ENCODE data around the gene PARP15.
"Not testable (repeated sequence)": the region's sequence is repeated elsewhere in the genome, so short reads cannot be mapped to it uniquely, and the experiment has no call there.

Gene PARP15

DNA sequence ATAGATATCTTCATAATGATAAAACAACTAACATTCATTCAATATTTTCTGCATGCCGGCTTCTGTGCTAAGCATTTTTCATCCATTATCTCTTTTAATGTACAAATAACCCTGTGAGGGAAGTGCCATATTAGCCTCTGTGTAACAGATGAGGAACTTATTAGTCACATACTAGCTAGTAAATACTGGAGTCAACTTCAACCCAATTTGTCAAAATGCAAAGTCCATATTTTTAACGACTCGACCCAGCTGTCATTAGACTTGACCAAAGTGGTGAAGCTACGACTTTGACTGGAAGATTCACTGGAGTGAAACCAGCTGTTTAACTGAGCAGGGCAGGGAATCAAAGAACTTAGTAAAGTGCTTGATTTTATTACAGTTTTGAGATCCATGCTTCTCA, 41.6 kb downstream of the PARP15 start:
- Mint-ChIP-seq H3K27me3 (no peaks in the 10 kb centered on the region), H3K36me3 (ENCODE audit: low read depth) (peaks cover 66% of the 10 kb centered on the region), H3K4me1 (ENCODE audit: low read depth) (peaks cover 16% of the 10 kb centered on the region), H3K9me3 (no peaks in the 10 kb centered on the region), H3K27ac (no peak overlapping the region), H3K4me3 (no peak overlapping the region)

DNA sequence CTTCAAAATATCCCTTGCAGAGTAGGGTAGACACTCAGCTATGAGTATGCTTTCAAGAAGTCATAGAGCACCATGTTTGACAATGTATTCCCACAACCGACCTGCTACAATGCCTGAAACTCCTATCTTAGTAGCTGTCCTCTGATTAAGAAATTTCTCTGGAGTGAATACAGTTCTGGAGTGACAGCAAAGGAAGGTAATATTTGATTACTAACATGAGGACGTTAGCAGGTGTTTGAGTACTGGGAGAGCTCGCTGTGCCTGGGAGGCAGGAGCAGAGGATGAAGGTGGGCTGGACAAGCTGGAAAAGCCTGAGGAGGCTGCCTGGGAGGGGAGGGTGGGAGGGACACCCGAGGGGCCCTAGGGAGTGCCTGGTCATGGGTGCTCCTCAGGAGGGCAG, 42.9 kb downstream of the PARP15 start:
- Mint-ChIP-seq H3K9me3 (no peaks in the 10 kb centered on the region), H3K4me3 (no peak overlapping the region), H3K27ac (no peak overlapping the region), H3K36me3 (ENCODE audit: low read depth) (peaks cover 64% of the 10 kb centered on the region), H3K4me1 (ENCODE audit: low read depth) (peaks cover 16% of the 10 kb centered on the region), H3K27me3 (no peaks in the 10 kb centered on the region)

DNA sequence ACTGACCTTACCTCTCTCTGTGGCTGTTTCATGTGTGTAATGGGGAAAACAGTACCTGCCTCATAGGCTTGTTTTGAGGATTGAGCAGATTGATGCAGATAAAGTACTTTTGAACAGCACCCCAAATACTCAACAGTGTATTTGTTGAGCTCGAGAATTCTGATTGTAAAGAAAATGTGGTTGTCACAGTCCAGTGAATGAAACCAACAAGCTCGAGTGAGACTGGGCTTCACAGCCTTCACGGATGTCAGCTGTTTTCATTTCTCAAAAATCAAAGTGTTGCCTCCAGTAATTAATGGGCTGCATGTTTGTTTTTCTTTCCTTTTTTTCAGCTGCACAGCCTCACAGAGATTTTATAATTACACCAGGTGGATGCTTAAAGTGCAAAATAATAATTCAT, 43.7 kb downstream of the PARP15 start:
- H3K27me3 Mint-ChIP-seq = no peaks in the 10 kb centered on the region

DNA sequence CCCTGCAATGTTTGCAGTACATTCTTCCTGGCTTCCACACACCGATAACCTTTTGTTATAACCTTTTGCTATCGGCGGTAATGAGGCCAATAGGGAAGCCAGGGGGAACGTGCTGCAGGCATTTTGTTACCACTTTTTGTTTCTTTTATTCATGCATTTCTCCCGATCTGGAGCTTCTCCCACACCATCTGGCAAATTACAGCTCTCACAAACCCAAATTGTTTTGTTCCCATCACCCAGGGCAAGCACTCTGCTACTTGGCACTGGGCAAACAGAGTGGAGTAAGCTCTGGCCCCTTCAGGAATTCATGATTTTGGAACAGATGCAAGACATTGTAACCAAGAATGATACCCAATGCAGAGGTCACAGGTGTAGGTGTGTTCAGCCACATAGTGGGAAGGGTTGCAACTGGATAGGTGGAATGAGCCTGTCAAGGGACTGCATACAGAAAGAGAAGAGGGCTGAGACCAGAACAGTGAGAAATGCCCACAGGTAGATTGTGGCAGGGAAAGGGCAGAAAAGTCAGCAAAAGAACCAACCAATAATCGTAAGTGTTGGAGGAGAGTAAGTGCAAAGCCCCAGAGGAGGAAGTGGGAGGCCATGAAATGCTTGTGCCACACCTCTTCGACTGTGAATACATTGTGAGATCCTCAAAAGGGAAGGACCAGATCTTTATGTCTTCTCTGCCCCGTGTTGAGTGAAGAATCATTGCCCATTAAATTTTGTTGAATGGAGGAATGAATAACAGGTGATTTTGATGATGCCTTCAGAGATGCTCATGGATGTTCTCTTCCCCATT, 45.8 kb downstream of the PARP15 start:
- no peak overlapping the region for H3K4me3 Mint-ChIP-seq
- no peaks in the 10 kb centered on the region for H3K27me3 Mint-ChIP-seq
- H3K4me1 Mint-ChIP-seq (ENCODE audit: low read depth) = peaks cover 13% of the 10 kb centered on the region
- H3K27ac Mint-ChIP-seq = no peak overlapping the region
- no peaks in the 10 kb centered on the region for H3K9me3 Mint-ChIP-seq
- peaks cover 63% of the 10 kb centered on the region for H3K36me3 Mint-ChIP-seq (ENCODE audit: low read depth)

More for the DNA sequence above, 43.7 kb downstream of the PARP15 start:
- Mint-ChIP-seq H3K4me1 (ENCODE audit: low read depth) (peaks cover 16% of the 10 kb centered on the region), H3K27ac (peak overlapping the region; percentile 3), H3K36me3 (ENCODE audit: low read depth) (peaks cover 63% of the 10 kb centered on the region), H3K4me3 (no peak overlapping the region), H3K9me3 (no peaks in the 10 kb centered on the region)

DNA sequence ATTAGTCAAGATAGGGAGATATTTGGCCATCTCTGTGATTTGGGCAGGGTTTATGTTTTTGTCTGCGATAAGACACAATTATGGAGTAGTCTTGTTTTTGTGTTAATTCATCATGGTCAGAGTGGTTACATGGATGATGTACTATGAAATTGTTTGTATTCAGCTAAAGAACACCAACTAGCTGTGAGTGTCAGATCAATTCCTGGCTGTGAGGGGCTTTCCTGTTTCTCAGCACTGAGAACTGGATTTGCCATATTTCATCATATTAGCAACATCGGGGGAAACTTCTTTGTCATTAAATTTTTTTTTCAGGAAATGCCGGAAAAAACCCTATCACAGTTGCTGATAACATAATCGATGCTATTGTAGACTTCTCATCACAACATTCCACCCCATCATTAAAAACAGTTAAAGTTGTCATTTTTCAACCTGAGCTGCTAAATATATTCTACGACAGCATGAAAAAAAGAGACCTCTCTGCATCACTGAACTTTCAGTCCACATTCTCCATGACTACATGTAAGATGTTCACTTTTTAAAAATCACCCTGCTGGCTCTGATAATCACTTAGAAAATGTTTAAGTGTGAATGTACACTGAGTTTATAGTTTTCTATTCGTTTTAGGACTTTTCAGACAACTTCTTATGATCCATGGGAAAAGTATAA, 49.2 kb downstream of the PARP15 start:
- no peaks in the 10 kb centered on the region for H3K9me3 Mint-ChIP-seq
- peaks cover 7% of the 10 kb centered on the region for H3K4me1 Mint-ChIP-seq (ENCODE audit: low read depth)
- H3K4me3 Mint-ChIP-seq = no peak overlapping the region
- peaks cover 46% of the 10 kb centered on the region for H3K36me3 Mint-ChIP-seq (ENCODE audit: low read depth)
- H3K27ac Mint-ChIP-seq = no peak overlapping the region
- no peaks in the 10 kb centered on the region for H3K27me3 Mint-ChIP-seq

DNA sequence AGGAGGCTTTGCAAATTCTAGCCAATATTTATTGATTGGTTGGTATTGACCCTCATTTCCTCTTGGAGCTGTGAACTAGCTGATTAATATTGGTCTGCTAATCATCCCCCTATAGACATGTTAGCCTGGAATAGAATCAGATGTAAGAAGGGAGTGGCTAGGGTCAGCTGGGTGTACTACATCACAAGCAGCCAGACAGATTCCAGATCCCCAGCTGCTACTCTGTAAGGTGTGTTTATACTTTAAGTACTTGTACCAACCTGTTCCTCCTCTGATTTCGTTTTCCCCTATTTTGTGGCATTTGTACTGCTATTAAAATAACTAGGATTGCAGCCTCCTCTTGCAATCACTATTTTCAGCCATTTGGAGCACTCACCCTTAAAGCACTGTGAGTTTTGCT, 49.9 kb downstream of the PARP15 start:
- Mint-ChIP-seq H3K9me3 (no peaks in the 10 kb centered on the region), H3K36me3 (ENCODE audit: low read depth) (peaks cover 41% of the 10 kb centered on the region), H3K4me1 (ENCODE audit: low read depth) (peaks cover 7% of the 10 kb centered on the region), H3K27ac (no peak overlapping the region), H3K27me3 (no peaks in the 10 kb centered on the region), H3K4me3 (no peak overlapping the region)

DNA sequence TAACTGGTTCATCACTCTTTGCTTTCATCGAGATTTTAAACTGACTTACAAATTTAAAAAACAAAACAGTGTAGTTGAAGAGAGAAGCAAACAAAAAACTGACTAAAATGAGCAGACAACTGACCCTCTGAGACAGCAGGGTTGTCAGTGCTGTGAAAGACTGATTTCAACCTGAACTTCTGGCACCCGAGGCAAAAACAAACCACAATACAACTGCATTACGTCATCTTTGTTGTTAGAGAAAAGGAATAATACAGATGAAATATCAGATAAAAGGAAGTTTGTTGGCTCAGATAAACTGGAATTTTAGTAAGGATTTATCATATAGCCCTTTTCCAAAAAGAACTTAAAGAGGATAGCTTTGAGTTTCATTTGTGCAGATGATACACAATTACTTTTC, 51.1 kb downstream of the PARP15 start:
- H3K4me1 Mint-ChIP-seq (ENCODE audit: low read depth) = peaks cover 1% of the 10 kb centered on the region
- H3K27me3 Mint-ChIP-seq = no peaks in the 10 kb centered on the region
- H3K4me3 Mint-ChIP-seq = no peak overlapping the region
- H3K27ac Mint-ChIP-seq = no peak overlapping the region
- no peaks in the 10 kb centered on the region for H3K9me3 Mint-ChIP-seq
- peaks cover 28% of the 10 kb centered on the region for H3K36me3 Mint-ChIP-seq (ENCODE audit: low read depth)

DNA sequence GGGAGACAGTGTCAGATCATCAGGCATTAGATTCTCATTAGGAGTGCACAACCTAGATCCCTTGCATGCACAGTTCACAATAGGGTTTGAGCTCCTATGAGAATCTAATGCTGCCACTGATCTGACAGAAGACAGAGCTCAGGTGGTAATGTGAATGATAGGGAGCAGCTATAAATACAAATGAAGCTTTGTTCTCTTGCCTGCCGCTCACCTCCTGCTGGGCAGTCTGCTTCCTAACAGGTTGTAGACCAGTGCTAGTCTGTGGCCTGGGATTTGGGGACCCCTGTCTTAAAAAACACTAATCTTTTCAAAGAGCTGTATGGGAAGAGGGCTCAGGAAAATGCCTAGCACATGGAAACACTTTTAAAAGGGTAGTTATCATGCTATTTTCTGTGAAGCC, 52.3 kb downstream of the PARP15 start:
- Mint-ChIP-seq H3K36me3 (ENCODE audit: low read depth) (peaks cover 31% of the 10 kb centered on the region), H3K4me3 (no peak overlapping the region), H3K4me1 (ENCODE audit: low read depth) (no peaks in the 10 kb centered on the region), H3K27me3 (no peaks in the 10 kb centered on the region), H3K27ac (no peak overlapping the region), H3K9me3 (no peaks in the 10 kb centered on the region)

DNA sequence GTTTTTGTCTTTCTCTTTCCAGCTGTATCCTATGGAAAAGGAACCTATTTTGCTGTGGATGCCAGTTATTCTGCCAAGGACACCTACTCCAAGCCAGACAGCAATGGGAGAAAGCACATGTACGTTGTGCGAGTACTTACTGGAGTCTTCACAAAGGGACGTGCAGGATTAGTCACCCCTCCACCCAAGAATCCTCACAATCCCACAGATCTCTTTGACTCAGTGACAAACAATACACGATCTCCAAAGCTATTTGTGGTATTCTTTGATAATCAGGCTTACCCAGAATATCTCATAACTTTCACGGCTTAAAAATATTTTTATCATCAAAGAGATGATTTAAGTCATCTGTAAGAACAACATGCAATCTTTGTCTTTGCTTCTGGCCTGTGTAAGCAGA, 58.3 kb downstream of the PARP15 start:
- no peaks in the 10 kb centered on the region for H3K27me3 Mint-ChIP-seq

DNA sequence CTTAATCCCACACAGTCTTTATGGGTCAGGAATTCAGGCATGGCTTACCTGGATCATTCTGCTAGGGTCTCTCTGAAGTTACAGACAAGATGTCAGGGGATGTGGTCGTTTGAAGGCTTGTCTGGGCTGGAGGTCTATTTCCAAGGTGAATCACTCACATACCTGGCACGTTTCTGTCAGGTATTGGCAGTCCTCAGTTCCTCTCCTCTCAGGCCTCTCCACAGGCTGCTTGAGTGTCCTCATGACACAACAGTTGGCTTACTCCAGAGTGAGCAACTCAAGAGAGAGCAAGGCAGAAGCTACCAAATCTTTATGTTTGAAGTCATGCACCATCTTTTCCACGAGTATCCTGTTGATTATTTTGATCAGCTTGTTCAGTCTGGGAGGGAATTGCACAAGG, 59.2 kb downstream of the PARP15 start:
- peaks cover 34% of the 10 kb centered on the region for H3K36me3 Mint-ChIP-seq (ENCODE audit: low read depth)
- no peaks in the 10 kb centered on the region for H3K27me3 Mint-ChIP-seq
- H3K4me3 Mint-ChIP-seq = no peak overlapping the region
- no peak overlapping the region for H3K27ac Mint-ChIP-seq
- no peaks in the 10 kb centered on the region for H3K9me3 Mint-ChIP-seq
- peaks cover 5% of the 10 kb centered on the region for H3K4me1 Mint-ChIP-seq (ENCODE audit: low read depth)

More for the DNA sequence above, 58.3 kb downstream of the PARP15 start:
- Mint-ChIP-seq H3K4me3 (no peak overlapping the region), H3K27ac (no peak overlapping the region), H3K36me3 (ENCODE audit: low read depth) (peaks cover 34% of the 10 kb centered on the region), H3K4me1 (ENCODE audit: low read depth) (peaks cover under 1% of the 10 kb centered on the region), H3K9me3 (no peaks in the 10 kb centered on the region)

DNA sequence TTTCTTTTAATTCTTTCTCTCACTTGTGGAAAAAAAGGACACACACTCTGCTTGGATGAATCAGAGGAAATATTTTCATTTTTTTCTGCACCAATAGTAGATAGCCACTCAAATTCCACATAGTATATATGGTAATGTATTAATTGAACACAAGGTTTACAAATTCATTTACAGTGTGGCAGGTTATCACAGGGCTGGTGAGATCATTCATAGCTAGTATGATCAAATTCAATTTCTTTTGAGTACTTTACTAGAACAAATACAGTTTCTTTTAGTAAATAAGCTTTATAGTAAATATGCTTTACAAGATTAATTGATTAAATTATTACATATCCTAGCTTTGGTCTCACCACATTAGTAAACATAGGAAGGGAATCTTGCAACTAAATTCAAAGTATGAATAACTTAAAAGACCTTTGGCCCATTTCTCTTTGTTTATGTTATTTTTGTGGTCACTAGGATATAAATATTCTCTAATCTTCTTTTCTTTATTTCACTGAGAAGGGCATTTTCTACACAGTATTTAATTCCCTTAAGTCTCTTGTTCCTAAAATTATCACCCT, 63.1 kb downstream of the PARP15 start:
- no peaks in the 10 kb centered on the region for H3K27me3 Mint-ChIP-seq
- peaks cover 24% of the 10 kb centered on the region for H3K36me3 Mint-ChIP-seq (ENCODE audit: low read depth)
- no peaks in the 10 kb centered on the region for H3K9me3 Mint-ChIP-seq
- H3K4me1 Mint-ChIP-seq (ENCODE audit: low read depth) = peaks cover 37% of the 10 kb centered on the region
- no peak overlapping the region for H3K27ac Mint-ChIP-seq
- no peak overlapping the region for H3K4me3 Mint-ChIP-seq

DNA sequence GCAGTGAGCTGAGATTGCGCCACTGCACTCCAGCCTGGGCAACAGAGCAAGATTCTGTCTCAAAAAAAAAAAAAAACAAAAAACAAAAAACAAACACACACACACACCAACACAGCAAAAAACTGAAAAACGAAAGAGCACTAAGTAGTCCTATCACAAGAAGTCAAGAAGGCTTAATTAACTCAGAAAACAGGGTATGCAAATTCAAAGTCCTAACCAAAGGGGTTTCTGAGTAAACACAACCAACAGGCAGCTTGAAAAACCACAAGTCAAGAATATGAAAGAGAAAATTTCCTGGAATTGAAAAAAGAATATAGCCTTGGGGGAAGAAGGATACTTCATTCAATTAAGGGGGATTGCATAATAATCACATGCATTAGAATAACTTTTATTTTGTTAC, 65.5 kb downstream of the PARP15 start:
- Mint-ChIP-seq H3K4me1 (ENCODE audit: low read depth) (peaks cover 54% of the 10 kb centered on the region), H3K27ac (peak overlapping the region; percentile 50), H3K27me3 (peaks cover 3% of the 10 kb centered on the region), H3K9me3 (no peaks in the 10 kb centered on the region), H3K36me3 (ENCODE audit: low read depth) (peaks cover 10% of the 10 kb centered on the region), H3K4me3 (peak overlapping the region; percentile 8)

DNA sequence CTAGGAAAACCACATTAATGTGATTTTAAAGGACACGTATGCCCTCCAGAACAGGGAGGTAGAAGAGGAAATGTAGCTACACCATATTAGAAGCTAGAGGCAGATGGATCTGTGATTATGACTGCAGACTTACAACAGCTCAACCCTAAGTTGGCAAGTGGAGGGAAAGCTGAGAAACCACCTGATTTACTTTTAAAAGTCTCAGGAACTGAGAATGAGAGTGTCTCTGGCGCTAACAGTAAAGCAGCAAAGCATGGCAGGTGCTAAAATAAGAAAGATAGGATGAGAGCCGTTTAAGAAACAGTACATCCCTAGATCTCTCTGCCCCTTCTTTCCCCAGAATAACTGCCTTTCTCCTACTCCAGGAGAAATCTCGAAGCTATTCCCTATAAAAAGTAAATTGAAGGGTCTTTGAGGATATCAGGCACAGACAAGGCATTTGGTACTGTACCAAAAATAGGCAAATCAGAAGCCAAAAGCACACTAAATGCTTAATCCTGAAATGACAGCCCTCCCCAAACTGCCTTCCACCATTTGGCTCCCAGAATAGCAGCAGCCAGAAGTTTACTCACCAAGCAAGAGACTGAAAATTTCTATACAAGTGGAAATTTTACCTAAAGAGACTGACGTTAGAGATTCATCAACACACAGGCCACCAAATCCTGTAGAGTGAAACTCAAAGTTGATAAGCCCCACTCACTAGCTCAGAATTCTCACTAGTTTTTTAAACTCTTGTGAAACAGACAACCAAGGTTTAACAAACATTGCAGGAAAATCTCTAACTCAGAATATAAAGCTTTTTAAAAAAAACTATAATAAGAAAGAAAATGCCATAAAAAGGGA, 68.9 kb downstream of the PARP15 start:
- Mint-ChIP-seq H3K4me3 (peak overlapping the region; percentile 76), H3K4me1 (ENCODE audit: low read depth) (peaks cover 49% of the 10 kb centered on the region), H3K27me3 (peaks cover 3% of the 10 kb centered on the region), H3K9me3 (no peaks in the 10 kb centered on the region), H3K36me3 (ENCODE audit: low read depth) (no peaks in the 10 kb centered on the region), H3K27ac (peak overlapping the region; percentile 92)

DNA sequence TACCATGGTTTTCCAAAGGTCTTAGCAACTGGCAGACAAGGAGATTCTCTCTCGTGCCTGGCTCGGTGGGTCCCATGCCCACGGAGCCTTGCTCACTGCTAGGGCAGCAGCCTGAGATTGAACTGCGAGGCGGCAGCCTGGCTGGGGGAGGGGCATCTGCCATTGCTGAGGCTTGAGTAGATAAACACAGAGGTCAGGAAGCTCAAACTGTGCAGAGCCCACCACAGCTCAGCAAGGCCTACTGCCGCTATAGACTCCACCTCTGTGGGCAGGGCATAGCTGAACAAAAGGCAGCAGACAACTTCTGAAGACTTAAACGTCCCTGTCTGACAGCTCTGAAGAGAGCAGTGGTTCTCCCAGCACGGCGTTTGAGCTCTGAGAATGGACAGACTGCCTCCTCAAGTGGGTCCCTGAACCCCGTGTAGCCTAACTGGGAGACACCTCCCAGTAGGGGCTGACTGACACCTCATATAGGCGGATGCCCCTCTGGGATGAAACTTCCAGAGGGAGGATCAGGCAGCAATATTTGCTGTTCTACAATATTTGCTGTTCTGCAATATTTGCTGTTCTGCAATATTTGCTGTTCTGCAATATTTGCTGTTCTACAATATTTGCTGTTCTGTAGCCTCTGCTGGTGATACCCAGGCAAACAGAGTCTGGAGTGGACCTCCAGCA, 73.9 kb downstream of the PARP15 start:
- H3K4me3 Mint-ChIP-seq; H3K27me3 Mint-ChIP-seq; H3K36me3 Mint-ChIP-seq (ENCODE audit: low read depth); H3K9me3 Mint-ChIP-seq; H3K27ac Mint-ChIP-seq: not testable (repeated sequence)
- H3K4me1 Mint-ChIP-seq (ENCODE audit: low read depth) = peaks cover 16% of the 10 kb centered on the region
